Measurements from ENCODE around the gene PDCD4. TPM values are rescaled to one million over a fixed set of nuclear protein-coding genes. Genes with fewer than 3 reads are reported as not detected.

Gene PDCD4
- total and polyA plus RNA-seq, 3 donors from 2014 or later: 64.0 to 124 (median 71.1) TPM

- TF ChIP-seq POLR2A (IDR thresholded peaks at IDR 0.05) (no peak), CTCF (IDR thresholded peaks at IDR 0.05) (no peak)
- no peak for DNase-seq
- intact Hi-C loops (cut with DNase I; ENCODE audit: low total_unique reads): no loop called here
- no peak overlapping the region for H3K4me3 ChIP-seq
- no peak overlapping the region for H3K27ac ChIP-seq
- H3K27me3 ChIP-seq: no peaks in the 10 kb centered on the region
- H3K36me3 ChIP-seq (ENCODE audit: low read depth, missing control alignments): no peaks in the 10 kb centered on the region
- 62 to 68% methylated on average over 6 of the region's 6 CpGs for WGBS, 2 donors
- H3K4me1 ChIP-seq: peaks cover 25% of the 10 kb centered on the region
- H3K9me3 ChIP-seq: no peaks in the 10 kb centered on the region
These were observed 24.4 kb upstream of the PDCD4 start for GRCh38 chr10:110847374-110847773.

GRCh38 chr10:110848106-110848505, 23.6 kb upstream of the PDCD4 start:
- DNase-seq: no peak

GRCh38 chr10:110850099-110850498, 21.6 kb upstream of the PDCD4 start:
- Histone ChIP-seq H3K4me1 (peaks cover 26% of the 10 kb centered on the region), H3K9me3 (no peaks in the 10 kb centered on the region), H3K4me3 (no peak overlapping the region), H3K27me3 (no peaks in the 10 kb centered on the region), H3K27ac (no peak overlapping the region), H3K36me3 (ENCODE audit: low read depth, missing control alignments) (no peaks in the 10 kb centered on the region)
- intact Hi-C loops (cut with DNase I; ENCODE audit: low total_unique reads): no loop called here
- WGBS, 2 donors: 95 to 100% methylated on average over 3 of the region's 3 CpGs
- TF ChIP-seq POLR2A (IDR thresholded peaks at IDR 0.05): no peak
- TF ChIP-seq CTCF (IDR thresholded peaks at IDR 0.05): no peak
- DNase-seq: no peak

More at GRCh38 chr10:110848106-110848505, 23.6 kb upstream of the PDCD4 start:
- Histone ChIP-seq H3K27ac (no peak overlapping the region), H3K27me3 (no peaks in the 10 kb centered on the region), H3K4me3 (no peak overlapping the region), H3K36me3 (ENCODE audit: low read depth, missing control alignments) (no peaks in the 10 kb centered on the region), H3K4me1 (peaks cover 25% of the 10 kb centered on the region), H3K9me3 (no peaks in the 10 kb centered on the region)
- 76 to 91% methylated on average over 2 of the region's 2 CpGs for WGBS, 2 donors
- intact Hi-C loops (cut with DNase I; ENCODE audit: low total_unique reads): no loop called here
- TF ChIP-seq POLR2A (IDR thresholded peaks at IDR 0.05) (no peak), CTCF (IDR thresholded peaks at IDR 0.05) (no peak)

- TF ChIP-seq CTCF (IDR thresholded peaks at IDR 0.05) (no peak), POLR2A (IDR thresholded peaks at IDR 0.05) (no peak)
- intact Hi-C loops (cut with DNase I; ENCODE audit: low total_unique reads): no loop called here
- Histone ChIP-seq H3K4me3 (no peak overlapping the region), H3K4me1 (peaks cover 17% of the 10 kb centered on the region), H3K9me3 (no peaks in the 10 kb centered on the region), H3K27me3 (no peaks in the 10 kb centered on the region), H3K36me3 (ENCODE audit: low read depth, missing control alignments) (no peaks in the 10 kb centered on the region), H3K27ac (no peak overlapping the region)
- WGBS, 2 donors: 69 to 74% methylated on average over 8 of the region's 8 CpGs
- peak; percentile 12 for DNase-seq
These were observed 20.6 kb upstream of the PDCD4 start for GRCh38 chr10:110851020-110851612.

GRCh38 chr10:110852255-110852896, 19.4 kb upstream of the PDCD4 start:
- intact Hi-C loops (cut with DNase I; ENCODE audit: low total_unique reads): no loop called here
- Histone ChIP-seq H3K27ac (no peak overlapping the region), H3K9me3 (no peaks in the 10 kb centered on the region), H3K4me1 (peaks cover 15% of the 10 kb centered on the region), H3K27me3 (no peaks in the 10 kb centered on the region), H3K36me3 (ENCODE audit: low read depth, missing control alignments) (no peaks in the 10 kb centered on the region), H3K4me3 (no peak overlapping the region)
- no peak for TF ChIP-seq CTCF (IDR thresholded peaks at IDR 0.05)
- TF ChIP-seq POLR2A (IDR thresholded peaks at IDR 0.05): no peak
- DNase-seq: peak; percentile 17
- WGBS, 2 donors: 68 to 69% methylated on average over 7 of the region's 7 CpGs
